Measurements from ENCODE around the gene SEMA3G. TPM values are rescaled to one million over a fixed set of nuclear protein-coding genes. Genes with fewer than 3 reads are reported as not detected.

SEMA3G gene
- total and polyA plus RNA-seq, 8 donors, result 5.7 to 36.5 (median 6.9) TPM

GRCh38 chr3:52451237-52452083 lies 6.6 kb upstream of the SEMA3G start:
- H3K36me3 ChIP-seq, result no peaks in the 10 kb centered on the region
- ATAC-seq (no peak), DNase-seq (no peak)
- intact Hi-C loops (cut with DNase I), result no loop called here
- H3K27me3 ChIP-seq, result no peaks in the 10 kb centered on the region
- H3K4me1 ChIP-seq, result peaks cover 3 to 37% of the 10 kb centered on the region in 2 donors
- H3K27ac ChIP-seq, result no peak overlapping the region
- TF ChIP-seq CTCF (IDR thresholded peaks at IDR 0.05), result no peak
- no peak overlapping the region for H3K4me3 ChIP-seq
- no peaks in the 10 kb centered on the region for H3K9me3 ChIP-seq

GRCh38 chr3:52450489-52451236 lies 5.8 kb upstream of the SEMA3G start:
- H3K36me3 ChIP-seq, result no peaks in the 10 kb centered on the region
- ATAC-seq (no peak), DNase-seq (peak in 1 of 4 donors; percentile 57)
- H3K4me3 ChIP-seq, result no peak overlapping the region
- H3K9me3 ChIP-seq, result no peaks in the 10 kb centered on the region
- H3K27ac ChIP-seq, result no peak overlapping the region
- H3K4me1 ChIP-seq, result peaks cover 0 to 33% of the 10 kb centered on the region in 2 donors
- intact Hi-C loops (cut with DNase I), result no loop called here
- TF ChIP-seq CTCF (IDR thresholded peaks at IDR 0.05), result no peak
- H3K27me3 ChIP-seq, result no peaks in the 10 kb centered on the region

- peaks cover 0 to 26% of the 10 kb centered on the region in 2 donors for H3K4me1 ChIP-seq
- DNase-seq (no peak), ATAC-seq (no peak)
- H3K4me3 ChIP-seq, result no peak overlapping the region
- H3K27ac ChIP-seq, result no peak overlapping the region
- H3K9me3 ChIP-seq, result no peaks in the 10 kb centered on the region
- TF ChIP-seq CTCF (IDR thresholded peaks at IDR 0.05), result no peak
- no peaks in the 10 kb centered on the region for H3K27me3 ChIP-seq
- intact Hi-C loops (cut with DNase I), result loop anchor here in 1 of 2 donors (10.0 kb wide), 1 partner anchor 213 kb away; the partner anchor contains the start of gene TWF2
- no peaks in the 10 kb centered on the region for H3K36me3 ChIP-seq
These were observed 2.8 kb upstream of the SEMA3G start for GRCh38 chr3:52447512-52448355.

- ATAC-seq, result peak; percentile 50
- no peak overlapping the region for H3K4me3 ChIP-seq
- intact Hi-C loops (cut with DNase I), result loop anchor here in 1 of 2 donors (10.0 kb wide), 1 partner anchor 212 kb away; the partner anchor contains the start of gene TWF2
- H3K4me1 ChIP-seq, result peaks cover 0 to 26% of the 10 kb centered on the region in 2 donors
- H3K36me3 ChIP-seq, result no peaks in the 10 kb centered on the region
- H3K27me3 ChIP-seq, result no peaks in the 10 kb centered on the region
- H3K9me3 ChIP-seq, result no peaks in the 10 kb centered on the region
- H3K27ac ChIP-seq, result no peak overlapping the region
- peak; percentile 98 to 100 for TF ChIP-seq CTCF (IDR thresholded peaks at IDR 0.05)
- peak in 2 of 4 donors; percentile 63 to 74 for DNase-seq
These were observed 2.0 kb upstream of the SEMA3G start for GRCh38 chr3:52446631-52447511.

All from left lung (tissue), 10 donors.